ENCODE measurements around the gene MMD2. TPM values are rescaled to one million over a fixed set of nuclear protein-coding genes. Genes with fewer than 3 reads are reported as not detected.

Gene MMD2
- polyA plus RNA-seq, 1 experiment: not detected

GRCh38 chr7:4888161-4888560 is 70.8 kb downstream of the MMD2 start:
- Histone ChIP-seq H3K27ac (ENCODE audit: low read depth, low read length) (no peak overlapping the region), H3K4me3 (ENCODE audit: low read depth, low read length) (no peak overlapping the region), H3K9me3 (ENCODE audit: control insufficient read depth, insufficient read depth, low read length) (peaks cover 4% of the 10 kb centered on the region; the same call in 1 of the 2 replicates), H3K27me3 (ENCODE audit: control insufficient read depth, insufficient read depth, low read length) (peaks cover 5% of the 10 kb centered on the region)
- ChIA-PET CTCF (no interaction called here), POLR2A (no interaction called here)
- DNase-seq (ENCODE audit: low read depth, low spot score): no peak
- TF ChIP-seq CTCF (IDR thresholded peaks at IDR 0.05; ENCODE audit: low read depth, low read length): no peak

GRCh38 chr7:4886671-4887070 is 72.3 kb downstream of the MMD2 start:
- peaks cover 4% of the 10 kb centered on the region; the same call in 1 of the 2 replicates for H3K9me3 ChIP-seq (ENCODE audit: control insufficient read depth, insufficient read depth, low read length)
- no peak for DNase-seq (ENCODE audit: low read depth, low spot score)
- no peak overlapping the region for H3K27ac ChIP-seq (ENCODE audit: low read depth, low read length)
- TF ChIP-seq CTCF (IDR thresholded peaks at IDR 0.05; ENCODE audit: low read depth, low read length): no peak
- no peak overlapping the region for H3K4me3 ChIP-seq (ENCODE audit: low read depth, low read length)
- H3K27me3 ChIP-seq (ENCODE audit: control insufficient read depth, insufficient read depth, low read length): peaks cover 12% of the 10 kb centered on the region
- ChIA-PET POLR2A (no interaction called here), CTCF (interaction anchor here (0.9 kb wide), 1 partner anchor 56 kb away, joined by 4 read pairs; no protein-coding TSS in a partner anchor)

- DNase-seq (ENCODE audit: low read depth, low spot score): no peak
- ChIA-PET POLR2A (no interaction called here), CTCF (interaction anchor here (1.3 kb wide), 1 partner anchor 89 kb away, joined by 4 read pairs; no protein-coding TSS in a partner anchor)
- Histone ChIP-seq H3K27me3 (ENCODE audit: control insufficient read depth, insufficient read depth, low read length) (peaks cover 12% of the 10 kb centered on the region), H3K9me3 (ENCODE audit: control insufficient read depth, insufficient read depth, low read length) (peaks cover 4% of the 10 kb centered on the region; the same call in 1 of the 2 replicates), H3K4me3 (ENCODE audit: low read depth, low read length) (no peak overlapping the region), H3K27ac (ENCODE audit: low read depth, low read length) (no peak overlapping the region)
- TF ChIP-seq CTCF (IDR thresholded peaks at IDR 0.05; ENCODE audit: low read depth, low read length): no peak
Measured at GRCh38 chr7:4885317-4885807, 73.6 kb downstream of the MMD2 start.

- POLR2A ChIA-PET: no interaction called here
Measured at GRCh38 chr7:4884164-4884563, 74.8 kb downstream of the MMD2 start.

More at GRCh38 chr7:4884164-4884563, 74.8 kb downstream of the MMD2 start:
- CTCF ChIA-PET: interaction anchor here (0.5 to 2.5 kb wide), 12 partner anchors 9 to 253 kb away, joined by 3 to 16 read pairs (median 4); no protein-coding TSS in a partner anchor
- DNase-seq (ENCODE audit: low read depth, low spot score): no peak
- H3K27me3 ChIP-seq (ENCODE audit: control insufficient read depth, insufficient read depth, low read length): peaks cover 15% of the 10 kb centered on the region
- H3K27ac ChIP-seq (ENCODE audit: low read depth, low read length): peak overlapping the region; percentile 2
- H3K4me3 ChIP-seq (ENCODE audit: low read depth, low read length): no peak overlapping the region
- peaks cover 4% of the 10 kb centered on the region; the same call in 1 of the 2 replicates for H3K9me3 ChIP-seq (ENCODE audit: control insufficient read depth, insufficient read depth, low read length)
- no peak for TF ChIP-seq CTCF (IDR thresholded peaks at IDR 0.05; ENCODE audit: low read depth, low read length)
